Parathyroid adenoma (tissue), 2 donors: Measurements from ENCODE around the gene PTPRD.

Experiments used
- H2AFZ ChIP-seq: fragments of 300-600 bp; sonication (generic); one replicate; pipeline ENCODE4 v1.7.0; 2017; ENCODE audit warnings: antibody characterized with exemption, mild to moderate bottlenecking
- H3K27ac ChIP-seq: fragments of 300-600 bp; sonication (generic); one replicate; pipeline ENCODE4 v1.7.0; 2017
- H3K27me3 ChIP-seq: fragments of 300-600 bp; sonication (generic); one replicate; pipeline ENCODE4 v1.7.0; 2017; ENCODE audit warnings: low read length; ENCODE audit not compliant: control insufficient read depth, insufficient read depth
- H3K36me3 ChIP-seq: fragments of 300-600 bp; sonication (generic); one replicate; pipeline ENCODE4 v1.7.0; 2017; ENCODE audit warnings: low read length; ENCODE audit not compliant: control insufficient read depth, insufficient read depth
- H3K4me1 ChIP-seq: fragments of 300-600 bp; sonication (generic); one replicate; pipeline ENCODE4 v1.7.0; 2017; ENCODE audit warnings: control low read depth
- H3K4me2 ChIP-seq: fragments of 300-600 bp; sonication (generic); one replicate; pipeline ENCODE4 v1.7.0; 2017; ENCODE audit warnings: low read length
- H3K4me3 ChIP-seq: fragments of 300-600 bp; sonication (generic); one replicate; pipeline ENCODE4 v1.7.0; 2017; ENCODE audit warnings: low read depth, low read length
- H3K79me2 ChIP-seq: fragments of 300-600 bp; sonication (generic); one replicate; pipeline ENCODE4 v1.7.0; 2017; ENCODE audit warnings: control low read depth
- H3K9ac ChIP-seq: fragments of 300-600 bp; sonication (generic); one replicate; pipeline ENCODE4 v1.7.0; 2017; ENCODE audit warnings: mild to moderate bottlenecking
- H3K9me3 ChIP-seq: fragments of 300-600 bp; sonication (generic); one replicate; pipeline ENCODE4 v1.7.0; 2017; ENCODE audit warnings: low read length; ENCODE audit not compliant: control insufficient read depth
- CTCF ChIP-seq: fragments of 300-600 bp; sonication (generic); IDR thresholded peaks from one replicate; pipeline ENCODE4 v1.7.0; 2017; ENCODE audit warnings: antibody characterized with exemption, mild to moderate bottlenecking
- donor health status: primary hyperparathyroidism.

Gene PTPRD

GRCh38 chr9:8492024-8492423 is 2120.8 kb downstream of the PTPRD start:
- H3K4me3 ChIP-seq: no peak overlapping the region
- H3K9ac ChIP-seq: no peak overlapping the region
- H3K9me3 ChIP-seq: no peaks in the 10 kb centered on the region
- no peaks in the 10 kb centered on the region for H3K79me2 ChIP-seq
- H3K4me2 ChIP-seq: no peak overlapping the region
- no peak overlapping the region for H3K27ac ChIP-seq
- no peaks in the 10 kb centered on the region for H3K4me1 ChIP-seq
- no peaks in the 10 kb centered on the region for H3K36me3 ChIP-seq
- H2AFZ ChIP-seq: no peak overlapping the region
- TF ChIP-seq CTCF: no peak
- H3K27me3 ChIP-seq: no peaks in the 10 kb centered on the region

- Histone ChIP-seq H3K79me2 (no peaks in the 10 kb centered on the region), H3K27ac (no peak overlapping the region), H3K4me3 (no peak overlapping the region), H3K9ac (no peak overlapping the region), H3K4me1 (no peaks in the 10 kb centered on the region), H3K9me3 (no peaks in the 10 kb centered on the region), H3K36me3 (no peaks in the 10 kb centered on the region), H2AFZ (no peak overlapping the region), H3K4me2 (no peak overlapping the region), H3K27me3 (no peaks in the 10 kb centered on the region)
- TF ChIP-seq CTCF: no peak
These were observed 2121.2 kb downstream of the PTPRD start for GRCh38 chr9:8491563-8491962.

- H3K9ac ChIP-seq: no peak overlapping the region
- H3K9me3 ChIP-seq: no peaks in the 10 kb centered on the region
- H3K36me3 ChIP-seq: no peaks in the 10 kb centered on the region
- H3K4me3 ChIP-seq: no peak overlapping the region
- no peak overlapping the region for H3K4me2 ChIP-seq
- H3K79me2 ChIP-seq: no peaks in the 10 kb centered on the region
- H3K27ac ChIP-seq: no peak overlapping the region
- H3K4me1 ChIP-seq: no peaks in the 10 kb centered on the region
- no peaks in the 10 kb centered on the region for H3K27me3 ChIP-seq
- TF ChIP-seq CTCF: no peak
- no peak overlapping the region for H2AFZ ChIP-seq
These were observed 2123.0 kb downstream of the PTPRD start for GRCh38 chr9:8489835-8490234.

GRCh38 chr9:8486095-8486494 is 2126.7 kb downstream of the PTPRD start:
- H3K4me3 ChIP-seq: no peak overlapping the region
- no peak overlapping the region for H3K27ac ChIP-seq
- no peak for TF ChIP-seq CTCF
- H3K9ac ChIP-seq: no peak overlapping the region
- H3K27me3 ChIP-seq: no peaks in the 10 kb centered on the region
- H3K79me2 ChIP-seq: no peaks in the 10 kb centered on the region
- H3K9me3 ChIP-seq: no peaks in the 10 kb centered on the region
- H3K36me3 ChIP-seq: no peaks in the 10 kb centered on the region
- H2AFZ ChIP-seq: no peak overlapping the region
- no peaks in the 10 kb centered on the region for H3K4me1 ChIP-seq
- H3K4me2 ChIP-seq: no peak overlapping the region

GRCh38 chr9:8484597-8485191 is 2128.1 kb downstream of the PTPRD start:
- Histone ChIP-seq H3K9me3 (no peaks in the 10 kb centered on the region), H3K79me2 (no peaks in the 10 kb centered on the region), H2AFZ (no peak overlapping the region), H3K4me1 (no peaks in the 10 kb centered on the region), H3K36me3 (no peaks in the 10 kb centered on the region), H3K27ac (no peak overlapping the region), H3K4me2 (no peak overlapping the region), H3K27me3 (no peaks in the 10 kb centered on the region), H3K4me3 (no peak overlapping the region), H3K9ac (no peak overlapping the region)
- TF ChIP-seq CTCF: no peak
